Measurements from ENCODE around the gene DYNC1I1.
"Not testable (repeated sequence)": the region's sequence is repeated elsewhere in the genome, so short reads cannot be mapped to it uniquely, and the experiment has no call there.

The DYNC1I1 gene

GRCh38 chr7:95915731-95916130 is 143.4 kb downstream of the DYNC1I1 start:
- DNase-seq = no peak

- no peak for DNase-seq
Observed at GRCh38 chr7:95916573-95917297, 144.4 kb downstream of the DYNC1I1 start.

- no peak for DNase-seq
Observed at GRCh38 chr7:95917634-95918033, 145.3 kb downstream of the DYNC1I1 start.

- DNase-seq = no peak
Observed at GRCh38 chr7:95919556-95919955, 147.2 kb downstream of the DYNC1I1 start.

- no peak for DNase-seq
Observed at GRCh38 chr7:95921543-95921942, 149.2 kb downstream of the DYNC1I1 start.

GRCh38 chr7:95922191-95922590 is 149.8 kb downstream of the DYNC1I1 start:
- no peak for DNase-seq

GRCh38 chr7:95925236-95925635 is 152.9 kb downstream of the DYNC1I1 start:
- DNase-seq = no peak

GRCh38 chr7:95925971-95926370 is 153.6 kb downstream of the DYNC1I1 start:
- no peak for DNase-seq

GRCh38 chr7:95927756-95928155 is 155.4 kb downstream of the DYNC1I1 start:
- no peak for DNase-seq

GRCh38 chr7:95929710-95930280 is 157.4 kb downstream of the DYNC1I1 start:
- no peak for DNase-seq

GRCh38 chr7:95931460-95932232 is 159.3 kb downstream of the DYNC1I1 start:
- no peak for DNase-seq

- DNase-seq = no peak
Observed at GRCh38 chr7:95933618-95934017, 161.3 kb downstream of the DYNC1I1 start.

- not testable (repeated sequence) for DNase-seq
Observed at GRCh38 chr7:95944867-95945266, 172.5 kb downstream of the DYNC1I1 start.

- no peak for DNase-seq
Observed at GRCh38 chr7:95950698-95951097, 178.3 kb downstream of the DYNC1I1 start.

GRCh38 chr7:95951531-95951930 is 179.2 kb downstream of the DYNC1I1 start:
- DNase-seq = no peak

- DNase-seq = no peak
Observed at GRCh38 chr7:95951997-95952795, 179.8 kb downstream of the DYNC1I1 start.

GRCh38 chr7:95952851-95953250 is 180.5 kb downstream of the DYNC1I1 start:
- DNase-seq = no peak

- DNase-seq = no peak
Observed at GRCh38 chr7:95955748-95956147, 183.4 kb downstream of the DYNC1I1 start.

- no peak for DNase-seq
Observed at GRCh38 chr7:95957510-95957909, 185.2 kb downstream of the DYNC1I1 start.

GRCh38 chr7:95960706-95961244 is 188.4 kb downstream of the DYNC1I1 start:
- DNase-seq = no peak

GRCh38 chr7:95963446-95963990 is 191.2 kb downstream of the DYNC1I1 start:
- no peak for DNase-seq

- no peak for DNase-seq
Observed at GRCh38 chr7:95971716-95972115, 199.4 kb downstream of the DYNC1I1 start.

GRCh38 chr7:95972523-95972922 is 200.2 kb downstream of the DYNC1I1 start:
- DNase-seq = no peak

Data from T1000 (cell line).